Measurements from ENCODE around the gene NUS1.

NUS1 gene

GRCh38 chr6:117718895-117719294 lies 43.6 kb downstream of the NUS1 start:
- TF ChIP-seq TAF1 (IDR thresholded peaks at IDR 0.05; ENCODE audit: low read depth), result no peak
- TF ChIP-seq TCF12 (IDR thresholded peaks at IDR 0.05; ENCODE audit: low read depth), result no peak
- no peak for TF ChIP-seq FOXM1 (IDR thresholded peaks at IDR 0.05; ENCODE audit: borderline replicate concordance, low read depth)
- no peak for TF ChIP-seq YY1 (IDR thresholded peaks at IDR 0.05; ENCODE audit: low read depth)
- TF ChIP-seq, protein P1, sequence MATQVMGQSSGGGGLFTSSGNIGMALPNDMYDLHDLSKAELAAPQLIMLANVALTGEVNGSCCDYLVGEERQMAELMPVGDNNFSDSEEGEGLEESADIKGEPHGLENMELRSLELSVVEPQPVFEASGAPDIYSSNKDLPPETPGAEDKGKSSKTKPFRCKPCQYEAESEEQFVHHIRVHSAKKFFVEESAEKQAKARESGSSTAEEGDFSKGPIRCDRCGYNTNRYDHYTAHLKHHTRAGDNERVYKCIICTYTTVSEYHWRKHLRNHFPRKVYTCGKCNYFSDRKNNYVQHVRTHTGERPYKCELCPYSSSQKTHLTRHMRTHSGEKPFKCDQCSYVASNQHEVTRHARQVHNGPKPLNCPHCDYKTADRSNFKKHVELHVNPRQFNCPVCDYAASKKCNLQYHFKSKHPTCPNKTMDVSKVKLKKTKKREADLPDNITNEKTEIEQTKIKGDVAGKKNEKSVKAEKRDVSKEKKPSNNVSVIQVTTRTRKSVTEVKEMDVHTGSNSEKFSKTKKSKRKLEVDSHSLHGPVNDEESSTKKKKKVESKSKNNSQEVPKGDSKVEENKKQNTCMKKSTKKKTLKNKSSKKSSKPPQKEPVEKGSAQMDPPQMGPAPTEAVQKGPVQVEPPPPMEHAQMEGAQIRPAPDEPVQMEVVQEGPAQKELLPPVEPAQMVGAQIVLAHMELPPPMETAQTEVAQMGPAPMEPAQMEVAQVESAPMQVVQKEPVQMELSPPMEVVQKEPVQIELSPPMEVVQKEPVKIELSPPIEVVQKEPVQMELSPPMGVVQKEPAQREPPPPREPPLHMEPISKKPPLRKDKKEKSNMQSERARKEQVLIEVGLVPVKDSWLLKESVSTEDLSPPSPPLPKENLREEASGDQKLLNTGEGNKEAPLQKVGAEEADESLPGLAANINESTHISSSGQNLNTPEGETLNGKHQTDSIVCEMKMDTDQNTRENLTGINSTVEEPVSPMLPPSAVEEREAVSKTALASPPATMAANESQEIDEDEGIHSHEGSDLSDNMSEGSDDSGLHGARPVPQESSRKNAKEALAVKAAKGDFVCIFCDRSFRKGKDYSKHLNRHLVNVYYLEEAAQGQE (IDR thresholded peaks at IDR 0.05; ENCODE audit: low read depth), result no peak
- TF ChIP-seq TEAD4 (IDR thresholded peaks at IDR 0.05), result no peak
- TF ChIP-seq NFIC (IDR thresholded peaks at IDR 0.05), result no peak
- TF ChIP-seq MAX (IDR thresholded peaks at IDR 0.05), result no peak
- TF ChIP-seq ZBTB7A (IDR thresholded peaks at IDR 0.05; ENCODE audit: low read depth), result no peak
- no peak for TF ChIP-seq EGR1 (IDR thresholded peaks at IDR 0.05)
- TF ChIP-seq EP300 (IDR thresholded peaks at IDR 0.05; ENCODE audit: borderline replicate concordance), result no peak
- TF ChIP-seq CEBPB (IDR thresholded peaks at IDR 0.05), result no peak
- TF ChIP-seq, protein P2, sequence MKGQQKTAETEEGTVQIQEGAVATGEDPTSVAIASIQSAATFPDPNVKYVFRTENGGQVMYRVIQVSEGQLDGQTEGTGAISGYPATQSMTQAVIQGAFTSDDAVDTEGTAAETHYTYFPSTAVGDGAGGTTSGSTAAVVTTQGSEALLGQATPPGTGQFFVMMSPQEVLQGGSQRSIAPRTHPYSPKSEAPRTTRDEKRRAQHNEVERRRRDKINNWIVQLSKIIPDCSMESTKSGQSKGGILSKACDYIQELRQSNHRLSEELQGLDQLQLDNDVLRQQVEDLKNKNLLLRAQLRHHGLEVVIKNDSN (IDR thresholded peaks at IDR 0.05), result no peak
- no peak for TF ChIP-seq CREB1 (IDR thresholded peaks at IDR 0.05; ENCODE audit: low read depth)
- TF ChIP-seq RAD21 (IDR thresholded peaks at IDR 0.05; ENCODE audit: low read depth), result no peak

DNA sequence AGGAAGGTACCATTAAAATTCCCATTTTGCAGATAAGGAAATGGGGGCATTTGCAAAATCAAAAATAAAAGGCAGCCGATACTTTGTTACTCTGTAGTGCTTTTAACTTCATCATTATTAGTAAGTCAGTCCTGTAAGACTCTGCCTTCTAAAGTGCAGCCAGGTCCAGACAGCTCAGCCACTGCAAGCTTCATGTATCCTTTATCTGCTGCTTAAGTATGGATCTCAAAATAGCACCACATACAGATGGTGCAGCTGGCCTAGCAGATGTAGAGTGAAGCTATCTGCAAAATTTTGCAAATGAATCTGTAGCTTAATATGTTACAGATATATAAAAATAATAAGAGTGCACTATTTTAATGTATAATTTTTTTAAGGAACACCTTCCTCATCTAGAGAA lies 53.4 kb downstream of the NUS1 start:
- TF ChIP-seq, protein P1 (IDR thresholded peaks at IDR 0.05; ENCODE audit: low read depth), result no peak
- TF ChIP-seq EP300 (IDR thresholded peaks at IDR 0.05; ENCODE audit: borderline replicate concordance) (no peak), RAD21 (IDR thresholded peaks at IDR 0.05; ENCODE audit: low read depth) (no peak), TAF1 (IDR thresholded peaks at IDR 0.05; ENCODE audit: low read depth) (no peak), TCF12 (IDR thresholded peaks at IDR 0.05; ENCODE audit: low read depth) (no peak), EGR1 (IDR thresholded peaks at IDR 0.05) (no peak), FOXM1 (IDR thresholded peaks at IDR 0.05; ENCODE audit: borderline replicate concordance, low read depth) (no peak), ZBTB7A (IDR thresholded peaks at IDR 0.05; ENCODE audit: low read depth) (no peak), TEAD4 (IDR thresholded peaks at IDR 0.05) (no peak), CEBPB (IDR thresholded peaks at IDR 0.05) (no peak), MAX (IDR thresholded peaks at IDR 0.05) (no peak), NFIC (IDR thresholded peaks at IDR 0.05) (no peak), YY1 (IDR thresholded peaks at IDR 0.05; ENCODE audit: low read depth) (no peak)
- TF ChIP-seq, protein P2 (IDR thresholded peaks at IDR 0.05), result no peak

GRCh38 chr6:117729613-117730012 lies 54.3 kb downstream of the NUS1 start:
- TF ChIP-seq, protein P2 (IDR thresholded peaks at IDR 0.05), result no peak
- TF ChIP-seq YY1 (IDR thresholded peaks at IDR 0.05; ENCODE audit: low read depth) (no peak), CREB1 (IDR thresholded peaks at IDR 0.05; ENCODE audit: low read depth) (no peak), TEAD4 (IDR thresholded peaks at IDR 0.05) (no peak), CEBPB (IDR thresholded peaks at IDR 0.05) (no peak), EP300 (IDR thresholded peaks at IDR 0.05; ENCODE audit: borderline replicate concordance) (no peak), MAX (IDR thresholded peaks at IDR 0.05) (no peak)

DNA sequence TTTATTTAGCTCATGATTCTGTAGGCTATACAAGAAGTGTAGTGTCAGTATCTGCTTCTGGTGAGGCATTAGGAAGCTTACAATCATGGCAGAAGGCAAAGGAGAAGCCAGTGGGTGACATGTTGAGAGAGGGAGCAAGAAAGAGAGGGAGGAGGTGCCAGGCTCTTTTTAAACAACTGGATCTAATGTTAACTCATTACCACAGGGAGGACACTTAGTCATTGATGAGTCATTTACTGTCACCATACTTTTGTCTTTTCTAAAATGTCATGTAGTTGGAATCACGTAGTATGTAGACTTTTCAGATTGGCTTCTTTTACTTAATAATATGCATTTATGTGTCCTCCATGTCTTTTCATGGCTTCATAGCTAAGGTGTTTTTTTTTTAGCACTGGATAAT lies 58.1 kb downstream of the NUS1 start:
- TF ChIP-seq EP300 (IDR thresholded peaks at IDR 0.05; ENCODE audit: borderline replicate concordance), result no peak
- no peak for TF ChIP-seq ZBTB7A (IDR thresholded peaks at IDR 0.05; ENCODE audit: low read depth)
- no peak for TF ChIP-seq CREB1 (IDR thresholded peaks at IDR 0.05; ENCODE audit: low read depth)
- TF ChIP-seq FOXM1 (IDR thresholded peaks at IDR 0.05; ENCODE audit: borderline replicate concordance, low read depth), result no peak
- TF ChIP-seq NFIC (IDR thresholded peaks at IDR 0.05), result no peak
- TF ChIP-seq RAD21 (IDR thresholded peaks at IDR 0.05; ENCODE audit: low read depth), result no peak
- TF ChIP-seq CEBPB (IDR thresholded peaks at IDR 0.05), result no peak
- no peak for TF ChIP-seq EGR1 (IDR thresholded peaks at IDR 0.05)
- TF ChIP-seq, protein P1 (IDR thresholded peaks at IDR 0.05; ENCODE audit: low read depth), result no peak
- TF ChIP-seq TEAD4 (IDR thresholded peaks at IDR 0.05), result no peak
- no peak for TF ChIP-seq TAF1 (IDR thresholded peaks at IDR 0.05; ENCODE audit: low read depth)
- TF ChIP-seq, protein P2 (IDR thresholded peaks at IDR 0.05), result no peak
- no peak for TF ChIP-seq TCF12 (IDR thresholded peaks at IDR 0.05; ENCODE audit: low read depth)
- no peak for TF ChIP-seq YY1 (IDR thresholded peaks at IDR 0.05; ENCODE audit: low read depth)
- no peak for TF ChIP-seq MAX (IDR thresholded peaks at IDR 0.05)
